Measurements from ENCODE around the gene PRSS33. TPM values are rescaled to one million over a fixed set of nuclear protein-coding genes. Genes with fewer than 3 reads are reported as not detected.

Gene PRSS33
- total RNA-seq, 1 experiment from 2014 or later = not detected

DNA sequence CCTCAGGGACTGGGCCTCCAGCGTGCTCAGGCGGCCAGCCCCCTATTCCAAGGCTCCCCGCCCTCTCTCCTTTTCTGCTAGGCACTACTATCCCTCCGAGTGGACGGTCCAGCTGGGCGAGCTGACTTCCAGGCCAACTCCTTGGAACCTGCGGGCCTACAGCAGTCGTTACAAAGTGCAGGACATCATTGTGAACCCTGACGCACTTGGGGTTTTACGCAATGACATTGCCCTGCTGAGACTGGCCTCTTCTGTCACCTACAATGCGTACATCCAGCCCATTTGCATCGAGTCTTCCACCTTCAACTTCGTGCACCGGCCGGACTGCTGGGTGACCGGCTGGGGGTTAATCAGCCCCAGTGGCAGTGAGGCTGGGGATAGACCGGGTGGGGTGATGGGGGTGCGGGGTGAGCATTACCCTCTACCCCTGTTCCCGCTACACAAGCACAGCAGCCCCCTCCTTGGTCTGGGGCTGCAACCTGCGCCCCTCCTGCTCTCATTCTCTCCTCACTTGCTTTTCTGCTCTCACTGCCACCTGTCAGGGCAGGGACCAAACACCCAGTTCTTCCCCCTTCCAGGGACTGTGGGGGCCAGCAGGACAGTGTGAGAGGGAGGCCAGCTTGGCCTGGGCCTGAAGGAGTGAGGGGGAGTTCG, 12.0 kb upstream of the PRSS33 start:
- TF ChIP-seq, protein P1, sequence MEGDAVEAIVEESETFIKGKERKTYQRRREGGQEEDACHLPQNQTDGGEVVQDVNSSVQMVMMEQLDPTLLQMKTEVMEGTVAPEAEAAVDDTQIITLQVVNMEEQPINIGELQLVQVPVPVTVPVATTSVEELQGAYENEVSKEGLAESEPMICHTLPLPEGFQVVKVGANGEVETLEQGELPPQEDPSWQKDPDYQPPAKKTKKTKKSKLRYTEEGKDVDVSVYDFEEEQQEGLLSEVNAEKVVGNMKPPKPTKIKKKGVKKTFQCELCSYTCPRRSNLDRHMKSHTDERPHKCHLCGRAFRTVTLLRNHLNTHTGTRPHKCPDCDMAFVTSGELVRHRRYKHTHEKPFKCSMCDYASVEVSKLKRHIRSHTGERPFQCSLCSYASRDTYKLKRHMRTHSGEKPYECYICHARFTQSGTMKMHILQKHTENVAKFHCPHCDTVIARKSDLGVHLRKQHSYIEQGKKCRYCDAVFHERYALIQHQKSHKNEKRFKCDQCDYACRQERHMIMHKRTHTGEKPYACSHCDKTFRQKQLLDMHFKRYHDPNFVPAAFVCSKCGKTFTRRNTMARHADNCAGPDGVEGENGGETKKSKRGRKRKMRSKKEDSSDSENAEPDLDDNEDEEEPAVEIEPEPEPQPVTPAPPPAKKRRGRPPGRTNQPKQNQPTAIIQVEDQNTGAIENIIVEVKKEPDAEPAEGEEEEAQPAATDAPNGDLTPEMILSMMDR (conservative IDR thresholded peaks at IDR 0.05) = no peak
- no peak overlapping the region for H2BK12ac ChIP-seq (ENCODE audit: insufficient read length, low read depth, low read length)
- no peak overlapping the region for H2BK120ac ChIP-seq (ENCODE audit: low read depth, low read length, poor library complexity, severe bottlenecking)
- H4K20me1 ChIP-seq (ENCODE audit: control insufficient read depth, insufficient read depth, insufficient read length) = no peaks in the 10 kb centered on the region
- H3K9ac ChIP-seq (ENCODE audit: extremely low read depth, insufficient read length, low read length) = no peak overlapping the region
- H3K23ac ChIP-seq (ENCODE audit: insufficient read length, low read depth, low read length) = no peak overlapping the region
- H3K4ac ChIP-seq (ENCODE audit: low read depth, low read length) = no peak overlapping the region
- Mint-ChIP-seq H3K27me3 (ENCODE audit: low read depth) (peaks cover 15% of the 10 kb centered on the region), H3K36me3 (ENCODE audit: insufficient read depth in 1 of 3, low read depth in 3 of 3) (peaks cover 0 to 4% (median 0%) of the 10 kb centered on the region in 3 experiments; a peak in 2 of 7 replicates), H3K4me1 (peaks cover 7 to 8% of the 10 kb centered on the region in 2 experiments; a peak in 3 of 4 replicates), H3K4me3 (no peak overlapping the region; a peak in 1 of 5 replicates), H3K27ac (no peak overlapping the region), H3K9me3 (peaks cover 16% of the 10 kb centered on the region in 2 experiments)
- no peaks in the 10 kb centered on the region for H3K79me1 ChIP-seq (ENCODE audit: insufficient read depth, low read depth, low read length, poor library complexity, severe bottlenecking)
- no peak overlapping the region for H3K56ac ChIP-seq (ENCODE audit: insufficient read length, low read depth, low read length)
- no peak overlapping the region for H2AFZ ChIP-seq (ENCODE audit: low read length)
- DNase-seq = no peak
- no peak overlapping the region for H3K4me2 ChIP-seq (ENCODE audit: insufficient read depth, insufficient read length, low read length)
- no peak overlapping the region for H2BK5ac ChIP-seq (ENCODE audit: insufficient read length, low read length)
- H3K23me2 ChIP-seq (ENCODE audit: insufficient read length, low read depth, low read length, poor library complexity, severe bottlenecking) = no peaks in the 10 kb centered on the region
- H3K79me2 ChIP-seq (ENCODE audit: insufficient read depth, low read length) = no peaks in the 10 kb centered on the region
- no peaks in the 10 kb centered on the region for H3K4me1 ChIP-seq (ENCODE audit: insufficient read depth, low read length)
- H3K18ac ChIP-seq (ENCODE audit: insufficient read length, low read depth, low read length) = no peak overlapping the region
- no peak overlapping the region for H3K27ac ChIP-seq (ENCODE audit: insufficient read length, low read depth, low read length)
- H4K91ac ChIP-seq (ENCODE audit: insufficient read length, low read depth, low read length) = no peak overlapping the region
- H2BK20ac ChIP-seq (ENCODE audit: low read depth, low read length, poor library complexity, severe bottlenecking) = no peak overlapping the region
- H3T11ph ChIP-seq (ENCODE audit: low read length) = no peak overlapping the region
- H2BK15ac ChIP-seq (ENCODE audit: low read depth, low read length) = no peak overlapping the region
- no CpG with 5 or more reads among the region's 21 CpGs for WGBS (ENCODE audit: extremely low coverage, insufficient read length, low lambda C conversion rate)
- H4K8ac ChIP-seq (replicated peaks; ENCODE audit: insufficient read length, low read depth, low read length) = no peak overlapping the region
- H3K14ac ChIP-seq (ENCODE audit: insufficient read depth, low read length) = no peak overlapping the region; the same call in 1 of the 2 replicates
- no peaks in the 10 kb centered on the region for H3K27me3 ChIP-seq (ENCODE audit: insufficient read depth, low read length)
- H3K9me3 ChIP-seq (ENCODE audit: control insufficient read depth, low read depth, low read length) = peaks cover 9% of the 10 kb centered on the region
- no peak overlapping the region for H2AK5ac ChIP-seq (ENCODE audit: insufficient read length, low read length)
- no peak overlapping the region for H4K5ac ChIP-seq (ENCODE audit: insufficient read length, low read depth, low read length)
